ENCODE results near the gene ST6GALNAC4. TPM values are rescaled to one million over a fixed set of nuclear protein-coding genes. Genes with fewer than 3 reads are reported as not detected.

Gene ST6GALNAC4
- total RNA-seq, 2 experiments from 2014 or later: 14.9 to 20.7 TPM

DNA sequence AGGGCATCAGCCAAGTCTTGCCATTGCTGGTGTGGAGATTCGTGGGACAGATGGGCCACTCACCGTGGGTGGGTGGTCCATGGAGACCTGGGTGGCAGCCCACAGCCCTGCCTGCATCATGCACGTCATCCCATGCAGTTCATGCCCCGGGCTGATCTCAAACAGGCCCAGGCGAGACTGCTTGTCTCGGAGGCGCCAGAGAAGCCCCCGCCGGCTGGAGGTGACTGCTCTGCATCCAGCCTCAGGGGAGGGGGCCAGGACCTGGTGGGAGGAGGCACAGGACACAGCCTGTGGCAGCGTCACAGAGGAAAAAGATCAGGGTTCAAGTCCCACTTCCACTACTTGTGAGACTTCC is 12.8 kb upstream of the ST6GALNAC4 start:
- ATAC-seq: no peak
- Mint-ChIP-seq H3K9me3 (ENCODE audit: low read depth) (no peaks in the 10 kb centered on the region), H3K4me3 (peak overlapping the region; percentile 45), H3K4me1 (peaks cover 26% of the 10 kb centered on the region), H3K27me3 (peaks cover 3% of the 10 kb centered on the region), H3K36me3 (ENCODE audit: low read depth) (peaks cover 8% of the 10 kb centered on the region), H3K27ac (no peak overlapping the region)
- no peak for DNase-seq
- CTCF ChIA-PET: interaction anchor here (1.0 to 4.2 kb wide), 6 partner anchors 8 to 195 kb away, joined by 3 to 18 read pairs (median 8); partner anchors contain the start of gene TOR2A
- intact Hi-C loops (cut with DNase I, micrococcal nuclease): loop anchor here in 1 of 2 experiments (10.0 kb wide), 1 partner anchor 425 kb away; no protein-coding TSS in a partner anchor
- POLR2A ChIA-PET: interaction anchor here (0.6 to 1.1 kb wide), 2 partner anchors 12 to 120 kb away, joined by 3 read pairs; no protein-coding TSS in a partner anchor

DNA sequence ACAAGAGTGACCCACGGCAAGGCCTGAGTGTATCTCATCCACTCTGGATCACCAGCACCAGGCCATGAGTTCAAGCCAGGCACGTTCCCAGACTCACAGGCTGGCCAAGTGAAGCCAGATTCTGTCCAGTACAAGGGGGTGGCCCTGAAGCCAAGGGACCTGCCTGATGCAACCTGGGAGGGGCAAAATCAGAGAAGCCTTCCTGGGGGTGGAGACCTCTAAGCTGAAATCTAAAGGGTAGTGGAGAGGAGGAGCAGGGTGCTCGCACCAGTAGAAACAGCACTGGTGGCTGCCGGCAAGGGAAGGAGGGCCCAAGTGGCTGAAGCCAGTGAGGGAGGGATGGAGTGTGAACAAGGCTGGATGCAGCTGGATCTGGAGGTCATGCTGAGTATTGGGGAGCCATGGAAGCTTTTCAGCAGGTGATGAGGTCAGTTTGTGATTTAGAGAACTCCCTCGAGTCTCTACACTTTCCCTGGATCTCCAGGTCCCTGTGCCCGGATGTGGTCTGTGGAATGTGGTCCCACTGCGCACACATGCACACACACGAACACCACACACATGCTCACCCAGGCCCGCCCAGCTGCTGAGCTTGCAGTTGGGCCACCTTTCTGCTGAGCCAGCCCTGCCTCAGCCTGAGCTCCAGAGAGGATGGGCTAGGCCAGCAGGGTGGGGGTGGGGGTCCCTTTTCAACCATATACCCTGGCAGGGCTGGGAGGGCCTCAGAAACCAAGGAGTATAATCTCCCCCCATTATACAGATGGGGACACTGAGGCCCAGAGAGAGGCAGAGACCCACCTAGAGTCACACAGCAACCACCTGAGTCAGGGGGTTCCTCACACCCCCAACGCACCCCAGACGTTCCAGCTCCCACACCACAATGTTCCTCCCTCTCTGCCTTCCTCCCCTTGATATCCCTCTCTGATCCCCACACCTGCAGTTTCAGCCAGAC is 12.1 kb upstream of the ST6GALNAC4 start:
- Mint-ChIP-seq H3K9me3 (ENCODE audit: low read depth) (no peaks in the 10 kb centered on the region), H3K4me1 (peaks cover 23% of the 10 kb centered on the region), H3K27me3 (peaks cover 3% of the 10 kb centered on the region), H3K36me3 (ENCODE audit: low read depth) (peaks cover 4% of the 10 kb centered on the region), H3K4me3 (no peak overlapping the region), H3K27ac (no peak overlapping the region)
- ChIA-PET CTCF (interaction anchor here (0.7 to 3.0 kb wide), 3 partner anchors 9 to 105 kb away, joined by 3 to 14 read pairs (median 3); no protein-coding TSS in a partner anchor), POLR2A (interaction anchor here (0.6 kb wide), 1 partner anchor 121 kb away, joined by 3 read pairs; no protein-coding TSS in a partner anchor)
- DNase-seq (no peak), ATAC-seq (no peak)
- intact Hi-C loops (cut with DNase I, micrococcal nuclease): loop anchor here in 1 of 2 experiments (10.0 kb wide), 1 partner anchor 424 kb away; no protein-coding TSS in a partner anchor

GRCh38 chr9:127927988-127928675 is 11.3 kb upstream of the ST6GALNAC4 start:
- ATAC-seq: no peak
- intact Hi-C loops (cut with DNase I, micrococcal nuclease): loop anchor here (1.0 to 10.0 kb wide), 2 partner anchors 11 to 423 kb away; partner anchors contain the start of gene ST6GALNAC4 (in 1 of the 2)
- H3K36me3 Mint-ChIP-seq (ENCODE audit: low read depth): peaks cover 3% of the 10 kb centered on the region
- H3K4me3 Mint-ChIP-seq: peak overlapping the region; percentile 30
- peaks cover 5% of the 10 kb centered on the region for H3K27me3 Mint-ChIP-seq
- H3K27ac Mint-ChIP-seq: no peak overlapping the region
- H3K4me1 Mint-ChIP-seq: peaks cover 23% of the 10 kb centered on the region
- ChIA-PET POLR2A (no interaction called here), CTCF (interaction anchor here (0.7 kb wide), 1 partner anchor 15 kb away, joined by 3 read pairs; no protein-coding TSS in a partner anchor)
- H3K9me3 Mint-ChIP-seq (ENCODE audit: low read depth): no peaks in the 10 kb centered on the region
- no peak for DNase-seq

DNA sequence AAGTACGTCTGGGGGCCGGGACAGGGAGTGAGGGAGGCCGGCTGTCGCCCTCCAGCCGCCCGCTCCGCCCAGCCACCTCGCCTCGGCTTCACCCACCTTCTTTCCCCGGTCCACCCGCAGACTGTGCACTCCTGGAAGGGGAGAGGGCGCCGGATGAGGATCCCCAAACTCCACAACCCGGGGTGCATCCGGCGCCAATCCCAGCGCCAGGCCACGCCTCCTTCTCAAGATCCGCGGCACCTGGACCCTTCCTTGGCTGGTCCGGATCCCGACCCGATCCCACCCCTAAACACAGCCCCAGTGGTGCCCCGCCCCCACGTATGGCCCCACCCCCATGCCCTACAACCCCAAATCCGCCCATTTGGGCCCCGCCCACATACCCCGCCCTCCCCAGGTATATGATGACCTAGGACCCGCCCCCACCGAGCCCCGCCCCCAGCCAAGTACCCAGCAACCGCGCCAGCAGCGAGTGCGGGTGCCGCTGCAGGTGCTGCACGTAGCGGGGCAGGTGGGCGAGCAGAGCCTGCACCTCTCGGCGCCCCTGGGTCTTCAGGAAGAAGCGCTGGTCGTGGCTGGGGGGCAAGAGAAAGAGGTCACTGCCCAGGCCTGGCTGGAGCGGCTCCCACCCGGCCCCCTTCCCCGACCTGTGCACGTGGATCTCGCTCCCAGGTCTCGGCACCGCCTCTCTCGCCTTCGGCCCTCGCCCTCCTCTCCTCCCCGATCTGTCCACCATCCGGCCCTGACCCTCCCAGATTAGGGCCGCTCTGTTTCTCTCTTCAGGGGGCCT is 10.6 kb upstream of the ST6GALNAC4 start:
- H3K27ac Mint-ChIP-seq: no peak overlapping the region
- H3K36me3 Mint-ChIP-seq (ENCODE audit: low read depth): no peaks in the 10 kb centered on the region
- H3K27me3 Mint-ChIP-seq: peaks cover 5% of the 10 kb centered on the region
- H3K4me3 Mint-ChIP-seq: peak overlapping the region; percentile 62
- ChIA-PET POLR2A (no interaction called here), CTCF (no interaction called here)
- intact Hi-C loops (cut with DNase I, micrococcal nuclease): loop anchor here (1.0 to 10.0 kb wide), 2 partner anchors 10 to 423 kb away; partner anchors contain the start of gene ST6GALNAC4 (in 1 of the 2)
- H3K9me3 Mint-ChIP-seq (ENCODE audit: low read depth): no peaks in the 10 kb centered on the region
- peak; percentile 92 for DNase-seq
- H3K4me1 Mint-ChIP-seq: peaks cover 23% of the 10 kb centered on the region
- ATAC-seq: peak; percentile 54

DNA sequence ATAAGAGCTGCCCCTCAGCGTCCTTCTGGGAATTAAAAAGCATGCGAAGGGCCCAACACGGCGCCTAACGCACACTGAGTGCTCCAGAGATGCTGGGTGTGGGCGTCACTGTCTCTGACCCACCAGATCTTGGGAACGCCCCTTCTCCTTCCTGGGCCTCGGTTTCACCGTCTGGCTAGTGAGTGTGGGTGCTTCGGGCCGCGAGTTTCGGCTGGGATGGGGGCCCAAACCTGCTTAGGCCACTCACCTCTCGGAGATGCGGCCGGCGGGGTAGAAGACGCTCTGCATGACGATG is 10.0 kb upstream of the ST6GALNAC4 start:
- peaks cover 23% of the 10 kb centered on the region for H3K4me1 Mint-ChIP-seq
- intact Hi-C loops (cut with DNase I, micrococcal nuclease): loop anchor here (1.0 to 10.0 kb wide), 2 partner anchors 10 to 422 kb away; partner anchors contain the start of gene ST6GALNAC4 (in 1 of the 2)
- ATAC-seq: peak; percentile 4
- no peak for DNase-seq
- no peak overlapping the region for H3K27ac Mint-ChIP-seq
- H3K27me3 Mint-ChIP-seq: peaks cover 5% of the 10 kb centered on the region
- ChIA-PET POLR2A (no interaction called here), CTCF (interaction anchor here (0.7 kb wide), 1 partner anchor 250 kb away, joined by 3 read pairs; no protein-coding TSS in a partner anchor)
- H3K4me3 Mint-ChIP-seq: peak overlapping the region; percentile 62
- no peaks in the 10 kb centered on the region for H3K9me3 Mint-ChIP-seq (ENCODE audit: low read depth)
- no peaks in the 10 kb centered on the region for H3K36me3 Mint-ChIP-seq (ENCODE audit: low read depth)

DNA sequence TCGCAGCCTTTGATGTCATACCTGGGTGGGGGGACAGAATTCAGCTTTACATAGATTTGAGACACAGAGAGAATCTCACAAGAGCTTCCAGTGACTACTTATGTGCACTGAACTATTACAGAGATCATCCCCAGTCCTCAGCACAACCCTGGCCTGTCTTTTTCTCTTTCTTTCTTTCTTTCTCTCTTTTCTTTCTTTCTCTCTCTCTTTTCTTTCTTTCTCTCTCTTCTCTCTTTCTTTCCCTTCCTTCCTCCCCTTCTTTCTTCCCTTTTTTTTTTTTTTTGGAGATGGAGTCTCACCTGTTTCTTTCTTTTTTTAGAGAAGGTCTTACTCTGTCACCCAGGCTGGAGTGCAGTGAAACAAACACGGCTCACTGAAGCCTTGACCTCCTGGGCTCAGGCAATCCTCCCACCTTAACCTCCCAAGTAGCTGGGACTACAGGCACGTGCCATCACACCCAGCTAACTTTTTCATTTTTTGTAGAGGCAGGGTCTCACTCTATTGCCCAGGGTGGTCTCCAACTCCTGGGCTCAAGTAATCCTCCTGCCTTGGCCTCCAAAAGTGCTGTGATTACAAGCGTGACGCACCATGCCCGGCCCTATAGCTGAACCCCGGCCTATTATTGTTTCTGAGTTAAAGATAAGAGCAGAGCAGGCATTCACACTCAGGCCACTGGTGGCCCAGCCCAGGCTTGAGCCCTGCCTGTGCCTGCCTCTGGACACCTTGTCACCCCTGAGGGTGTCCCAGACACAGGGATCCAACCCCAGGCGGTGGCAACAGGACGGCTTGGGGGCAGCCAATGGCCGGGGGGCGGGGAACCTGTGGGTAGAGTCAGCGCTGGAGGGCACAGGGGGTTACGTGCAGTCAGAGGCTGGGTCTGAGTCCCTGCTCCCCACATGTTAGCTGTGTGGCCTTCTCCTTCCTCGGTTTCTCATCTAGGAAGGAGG is 9.4 kb upstream of the ST6GALNAC4 start:
- Mint-ChIP-seq H3K36me3 (ENCODE audit: low read depth) (no peaks in the 10 kb centered on the region), H3K27me3 (peaks cover 5% of the 10 kb centered on the region), H3K27ac (no peak overlapping the region), H3K4me1 (peaks cover 23% of the 10 kb centered on the region), H3K9me3 (ENCODE audit: low read depth) (no peaks in the 10 kb centered on the region), H3K4me3 (peak overlapping the region; percentile 62)
- POLR2A ChIA-PET: interaction anchor here (1.0 kb wide), 1 partner anchor 52 kb away, joined by 6 read pairs; no protein-coding TSS in a partner anchor
- DNase-seq (no peak), ATAC-seq (no peak)
- intact Hi-C loops (cut with DNase I, micrococcal nuclease): loop anchor here in 1 of 2 experiments (10.0 kb wide), 1 partner anchor 421 kb away; no protein-coding TSS in a partner anchor
- CTCF ChIA-PET: interaction anchor here (0.6 to 1.2 kb wide), 4 partner anchors 17 to 251 kb away, joined by 3 to 5 read pairs (median 3); no protein-coding TSS in a partner anchor

DNA sequence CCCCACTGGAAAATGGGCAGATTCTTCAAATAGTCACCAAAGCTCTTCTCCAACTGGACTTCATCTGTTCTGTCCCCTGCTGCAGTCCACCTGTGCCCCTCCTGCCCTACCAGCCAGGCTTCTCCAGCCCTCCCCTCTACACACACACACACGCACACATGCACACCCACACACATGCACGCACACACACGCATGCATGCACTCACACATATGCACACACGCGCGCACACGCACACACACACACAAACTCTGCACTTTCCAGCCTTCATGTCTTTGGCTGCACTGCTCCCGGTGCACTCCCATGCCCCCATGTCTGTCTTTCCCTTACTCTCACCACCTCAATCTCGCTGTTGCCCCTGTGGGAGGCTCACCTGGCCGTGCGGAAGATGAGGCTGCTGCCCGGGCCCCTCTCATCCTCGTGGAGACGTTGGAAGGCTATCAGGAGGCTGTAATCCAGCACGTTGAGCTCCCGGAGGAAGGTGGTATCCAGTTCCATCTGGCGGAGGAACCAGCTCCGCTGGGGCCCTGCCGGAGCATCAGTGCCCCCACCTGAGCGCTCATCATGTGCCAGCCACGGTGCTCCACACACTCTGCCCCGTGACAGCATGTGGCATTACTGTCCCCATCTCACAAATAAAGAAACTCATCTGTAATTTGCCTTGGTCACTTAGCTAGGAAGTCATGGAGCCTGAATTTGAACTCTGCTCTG is 8.0 kb upstream of the ST6GALNAC4 start:
- intact Hi-C loops (cut with DNase I, micrococcal nuclease): loop anchor here in 1 of 2 experiments (5.0 to 10.0 kb wide), 2 partner anchors 53 to 420 kb away; no protein-coding TSS in a partner anchor
- POLR2A ChIA-PET: interaction anchor here (1.0 kb wide), 1 partner anchor 51 kb away, joined by 6 read pairs; no protein-coding TSS in a partner anchor

GRCh38 chr9:127923771-127924170 is 6.9 kb upstream of the ST6GALNAC4 start:
- ChIA-PET POLR2A (interaction anchor here (0.6 kb wide), 1 partner anchor 20 kb away, joined by 3 read pairs; no protein-coding TSS in a partner anchor), CTCF (interaction anchor here (1.3 kb wide), 1 partner anchor 8 kb away, joined by 4 read pairs; no protein-coding TSS in a partner anchor)
- ATAC-seq: no peak
- intact Hi-C loops (cut with DNase I, micrococcal nuclease): loop anchor here in 1 of 2 experiments (5.0 to 10.0 kb wide), 2 partner anchors 51 to 419 kb away; no protein-coding TSS in a partner anchor
- Mint-ChIP-seq H3K4me1 (peaks cover 29% of the 10 kb centered on the region), H3K36me3 (ENCODE audit: low read depth) (no peaks in the 10 kb centered on the region), H3K27me3 (peaks cover 5% of the 10 kb centered on the region), H3K4me3 (no peak overlapping the region), H3K27ac (no peak overlapping the region), H3K9me3 (ENCODE audit: low read depth) (no peaks in the 10 kb centered on the region)
- no peak for DNase-seq

More for the DNA sequence above, 8.0 kb upstream of the ST6GALNAC4 start:
- CTCF ChIA-PET: interaction anchor here (0.6 to 1.2 kb wide), 3 partner anchors 19 to 181 kb away, joined by 3 to 5 read pairs (median 5); no protein-coding TSS in a partner anchor
- Mint-ChIP-seq H3K4me3 (no peak overlapping the region), H3K36me3 (ENCODE audit: low read depth) (no peaks in the 10 kb centered on the region), H3K4me1 (peaks cover 22% of the 10 kb centered on the region), H3K27ac (no peak overlapping the region), H3K27me3 (peaks cover 5% of the 10 kb centered on the region), H3K9me3 (ENCODE audit: low read depth) (no peaks in the 10 kb centered on the region)
- ATAC-seq (no peak), DNase-seq (no peak)

DNA sequence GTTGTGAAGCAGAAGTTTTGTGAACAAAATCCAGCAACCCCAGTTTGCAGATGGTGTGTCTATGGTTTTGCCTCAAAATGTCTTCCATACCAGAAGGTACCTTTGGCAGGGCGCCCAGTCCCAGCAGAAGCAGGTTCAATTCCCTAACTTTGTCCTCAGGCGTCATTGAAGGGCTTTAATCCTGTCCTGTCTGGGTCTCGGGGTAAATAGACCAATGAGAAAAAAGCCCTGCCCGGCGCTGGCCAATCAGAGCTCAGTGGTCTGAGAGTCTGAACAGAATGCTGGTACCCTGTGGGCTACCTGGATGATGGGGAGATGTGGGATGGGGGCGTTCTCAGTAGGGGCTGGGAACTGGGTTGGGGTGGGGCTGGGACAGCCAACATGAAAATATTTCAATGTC is 6.2 kb upstream of the ST6GALNAC4 start:
- CTCF ChIA-PET: interaction anchor here (0.6 to 3.3 kb wide), 5 partner anchors 9 to 308 kb away, joined by 3 to 18 read pairs (median 4); no protein-coding TSS in a partner anchor
- ATAC-seq: no peak
- Mint-ChIP-seq H3K4me1 (peaks cover 30% of the 10 kb centered on the region), H3K36me3 (ENCODE audit: low read depth) (no peaks in the 10 kb centered on the region), H3K9me3 (ENCODE audit: low read depth) (no peaks in the 10 kb centered on the region), H3K4me3 (no peak overlapping the region), H3K27ac (no peak overlapping the region), H3K27me3 (peaks cover 5% of the 10 kb centered on the region)
- no peak for DNase-seq
- intact Hi-C loops (cut with DNase I, micrococcal nuclease): loop anchor here in 1 of 2 experiments (5.0 to 10.0 kb wide), 2 partner anchors 51 to 418 kb away; no protein-coding TSS in a partner anchor
- POLR2A ChIA-PET: no interaction called here

Measured in activated CD4-positive, alpha-beta T cell treated with anti-CD3 and anti-CD28 coated beads for 36 hours (primary cell).